NCI-H2171 treated with DMSO at 0.1 percent for 48 hours (cell line): ENCODE results near the gene MEIOB.
A peak's percentile ranks its signal among the peaks of the same experiment; 100 is the strongest.

Experiments
- DNase-seq: peaks from one replicate; lab custom pipeline; 2025; lab: John Stamatoyannopoulos, UW

Gene MEIOB

GRCh38 chr16:1828645-1829410 is 43.1 kb downstream of the MEIOB start:
- no peak for DNase-seq

DNA sequence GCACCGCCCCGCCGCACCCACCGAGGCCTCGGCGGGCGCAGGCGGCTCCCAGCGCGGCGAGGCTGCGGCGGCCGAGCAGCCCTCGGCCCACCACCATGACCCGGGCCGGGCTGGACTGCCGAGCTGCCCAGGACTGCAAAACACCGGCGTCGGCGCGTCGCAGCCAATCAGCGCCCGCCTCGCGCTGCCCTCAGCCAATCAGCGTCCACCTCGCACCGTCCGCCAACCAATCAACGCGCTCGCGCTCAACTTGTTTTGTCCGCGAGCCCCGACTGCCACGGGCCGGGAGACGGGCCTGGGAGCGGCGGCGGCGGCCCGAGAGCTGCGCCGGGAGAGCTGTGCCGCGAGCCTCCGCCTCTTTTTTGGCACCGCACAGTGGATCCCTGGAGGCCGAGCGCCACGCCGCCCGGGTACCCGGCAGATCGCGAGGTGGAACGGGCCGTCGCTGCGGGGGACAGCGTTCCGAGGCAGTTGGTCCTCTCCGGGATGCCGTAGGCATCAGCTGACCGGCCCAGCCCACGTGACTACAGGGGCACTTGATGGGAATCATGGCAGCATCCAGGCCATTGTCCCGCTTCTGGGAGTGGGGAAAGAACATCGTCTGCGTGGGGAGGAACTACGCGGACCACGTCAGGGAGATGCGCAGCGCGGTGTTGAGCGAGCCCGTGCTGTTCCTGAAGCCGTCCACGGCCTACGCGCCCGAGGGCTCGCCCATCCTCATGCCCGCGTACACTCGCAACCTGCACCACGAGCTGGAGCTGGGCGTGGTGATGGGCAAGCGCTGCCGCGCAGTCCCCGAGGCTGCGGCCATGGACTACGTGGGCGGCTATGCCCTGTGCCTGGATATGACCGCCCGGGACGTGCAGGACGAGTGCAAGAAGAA is 45.0 kb downstream of the MEIOB start, which contains the start of the genes FAHD1 and HAGH:
Gene FAHD1, plus strand, starts transcription at position 516 of the 883 bp plus-strand sequence. Its CDS starts 33 bp downstream, at position 549.
Gene HAGH, minus strand, starts transcription at position 135 of the 883 bp plus-strand sequence. Its CDS starts 38 bp downstream, at position 97.
- DNase-seq: peak; percentile 90

DNA sequence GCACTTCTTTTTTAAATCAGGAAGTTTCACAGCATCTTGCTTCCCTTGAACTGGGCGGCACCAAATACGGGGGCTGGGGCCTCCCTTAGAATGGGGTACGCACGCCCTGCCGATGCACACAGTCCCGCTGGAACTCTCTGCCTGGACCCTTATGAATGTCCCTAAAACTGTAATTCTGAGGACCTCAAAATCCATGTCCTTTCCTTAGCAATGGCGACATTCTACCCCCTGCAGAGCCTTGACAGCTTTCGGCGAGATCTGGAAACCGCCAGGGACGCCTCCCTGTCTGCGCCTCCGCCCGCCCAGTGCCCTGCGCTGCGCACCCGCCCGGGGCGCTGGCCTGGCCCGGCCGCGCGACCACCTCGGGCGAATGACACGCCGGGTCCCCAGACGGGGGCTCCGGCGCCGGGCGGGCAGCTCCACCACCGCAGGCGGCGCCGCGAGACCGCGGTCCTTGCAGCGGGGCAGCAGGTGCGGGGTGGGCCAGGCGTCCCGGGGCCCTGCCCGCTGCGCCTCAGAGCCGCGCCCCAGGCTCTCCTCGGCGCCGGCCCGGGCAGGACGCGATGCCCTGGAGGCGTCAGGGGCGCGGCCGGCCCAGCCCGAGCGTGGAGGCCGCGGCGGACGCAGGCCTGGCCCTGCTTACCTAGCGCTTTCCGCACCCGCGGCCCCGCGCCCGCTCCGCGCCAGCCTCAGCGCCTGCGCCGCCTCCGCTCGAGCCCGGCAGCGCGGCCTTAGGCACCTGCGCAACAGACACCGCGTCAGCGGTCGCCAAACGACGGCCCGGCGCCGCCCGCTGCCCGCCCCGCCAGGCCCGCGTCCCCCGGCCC is 45.9 kb downstream of the MEIOB start:
- peak; percentile 66 for DNase-seq

- no peak for DNase-seq
These were observed 46.5 kb downstream of the MEIOB start for GRCh38 chr16:1825381-1825863.

- peak; percentile 34 for DNase-seq
These were observed 48.1 kb downstream of the MEIOB start for GRCh38 chr16:1823821-1824220.

DNA sequence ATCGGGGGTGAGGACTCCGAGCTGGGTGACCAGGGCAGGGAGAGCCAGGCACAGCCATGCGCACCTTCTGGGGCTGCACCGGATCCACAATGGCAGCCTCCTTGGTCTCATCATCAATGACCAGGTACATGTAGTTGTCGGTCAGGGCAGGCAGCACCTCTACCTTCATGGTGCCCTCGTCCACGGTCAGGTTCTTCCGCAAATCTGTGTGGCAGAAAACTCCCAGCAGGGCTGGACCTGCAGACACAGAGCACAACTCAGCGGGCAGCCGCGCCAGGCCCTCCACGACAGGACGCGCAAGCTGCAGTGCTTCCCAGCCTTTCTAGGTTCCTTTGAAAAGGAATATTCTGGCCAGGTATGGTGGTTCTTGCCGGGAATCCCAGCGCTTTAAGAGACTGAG is 49.2 kb downstream of the MEIOB start:
- no peak for DNase-seq

- DNase-seq: no peak
These were observed 49.9 kb downstream of the MEIOB start for GRCh38 chr16:1821861-1822611.

DNA sequence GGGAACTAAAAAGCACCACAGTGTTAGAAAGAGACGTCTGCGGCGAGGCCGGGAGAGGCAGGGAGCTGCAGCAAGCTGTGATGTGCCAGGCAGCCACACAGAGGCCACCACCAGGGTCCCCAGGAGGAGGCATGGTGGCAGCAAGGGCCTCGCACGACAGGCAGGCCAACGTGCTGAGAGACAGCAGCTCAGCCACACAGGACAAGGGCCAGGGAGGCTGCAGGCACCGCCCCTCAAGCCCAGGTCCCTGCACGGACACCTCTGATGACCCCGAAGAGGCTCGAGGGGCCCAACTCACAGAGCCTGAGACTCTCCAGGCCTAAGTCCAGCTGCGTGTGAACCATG is 51.0 kb downstream of the MEIOB start:
- DNase-seq: no peak

- DNase-seq: peak; percentile 5
These were observed 51.6 kb downstream of the MEIOB start for GRCh38 chr16:1820096-1820945.

- DNase-seq: no peak
These were observed 52.4 kb downstream of the MEIOB start for GRCh38 chr16:1819611-1820010.

GRCh38 chr16:1818873-1819525 is 53.0 kb downstream of the MEIOB start:
- DNase-seq: no peak

GRCh38 chr16:1818204-1818872 is 53.6 kb downstream of the MEIOB start:
- DNase-seq: no peak

DNA sequence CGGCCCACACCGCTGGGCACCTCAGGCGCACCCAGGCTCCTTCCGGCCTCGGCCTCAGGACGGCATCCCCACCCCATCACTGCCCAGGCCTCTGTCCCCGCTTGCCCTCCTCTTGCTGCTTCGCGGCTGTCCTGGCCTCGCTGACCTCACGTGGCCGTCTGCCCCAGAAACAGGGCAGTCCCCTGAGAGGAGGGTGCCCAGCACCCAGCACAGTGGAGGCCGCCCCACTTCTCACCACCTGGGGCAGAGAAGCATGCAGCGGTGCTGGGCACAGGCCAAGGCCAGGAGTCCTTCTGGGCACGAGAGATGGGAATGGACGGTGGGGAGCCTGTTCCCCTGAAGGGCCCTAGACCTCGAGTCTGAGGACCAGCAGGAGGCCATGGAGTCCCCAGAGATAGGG is 54.2 kb downstream of the MEIOB start:
- no peak for DNase-seq

- no peak for DNase-seq
These were observed 54.7 kb downstream of the MEIOB start for GRCh38 chr16:1817276-1817589.

DNA sequence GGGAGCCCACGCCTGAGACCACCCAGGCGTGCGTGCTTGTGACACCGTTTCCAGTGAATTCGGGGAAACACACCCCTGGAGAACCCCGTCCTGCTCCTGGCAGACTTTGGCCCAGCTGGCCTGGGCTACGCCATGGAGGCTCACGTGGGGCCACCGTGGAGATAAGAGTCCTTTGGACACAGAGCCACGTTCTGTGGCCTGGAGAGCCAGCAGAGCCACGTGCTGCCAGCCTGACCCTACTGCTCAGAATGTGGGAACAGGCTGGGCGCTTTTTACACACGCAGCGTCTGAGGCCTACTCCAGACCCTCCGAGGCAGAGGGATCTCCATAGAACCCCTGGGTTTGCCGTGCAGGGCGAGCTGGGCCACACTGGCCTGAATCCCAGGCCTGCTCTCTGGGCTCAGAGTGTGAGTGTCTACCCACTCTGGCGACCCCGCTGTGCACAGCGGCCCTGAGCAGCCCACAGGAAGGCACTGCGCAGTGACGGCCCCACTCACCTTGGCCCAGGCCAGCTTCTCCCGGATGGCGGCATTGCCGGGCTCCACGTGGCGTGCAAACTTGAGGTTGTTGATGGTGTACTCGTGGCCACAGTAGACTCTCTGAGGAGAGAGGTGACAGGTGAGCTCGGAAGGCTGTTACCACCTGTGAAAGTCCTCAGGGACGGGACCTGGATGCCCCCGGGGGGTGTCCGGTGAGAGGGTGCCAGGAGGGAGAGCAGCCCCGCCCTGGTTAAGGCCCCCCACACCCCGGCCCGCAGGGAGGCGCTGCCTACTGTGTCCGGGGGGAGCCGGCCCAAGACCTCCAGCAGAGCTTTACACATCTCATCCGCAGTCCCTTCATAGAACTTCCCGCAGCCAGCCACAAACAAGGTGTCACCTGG is 55.3 kb downstream of the MEIOB start:
- DNase-seq: no peak

GRCh38 chr16:1815461-1815860 is 56.5 kb downstream of the MEIOB start:
- no peak for DNase-seq

DNA sequence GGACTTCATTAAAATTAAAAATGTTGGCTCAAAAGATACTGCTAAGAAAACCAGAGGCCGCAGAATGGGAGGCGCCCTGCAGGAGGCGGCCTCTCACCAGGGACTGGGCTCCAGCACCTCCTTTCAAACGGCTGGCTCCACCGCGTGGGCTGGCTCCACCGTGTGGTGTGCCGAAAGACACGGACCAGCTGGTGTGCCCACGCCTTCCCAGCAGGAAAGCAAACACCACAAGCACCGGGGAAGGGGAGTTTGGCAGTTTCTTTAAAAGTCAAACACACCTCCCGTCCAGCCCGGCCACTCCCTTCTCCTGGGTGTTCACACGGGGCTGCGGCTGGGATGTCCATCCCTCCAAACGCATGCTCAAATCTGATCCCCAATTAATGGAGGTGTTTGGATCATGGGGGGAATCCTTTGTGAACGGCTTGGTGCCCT is 59.2 kb downstream of the MEIOB start:
- DNase-seq: peak; percentile 78

- DNase-seq: no peak
These were observed 61.4 kb downstream of the MEIOB start for GRCh38 chr16:1810536-1810935.
